Muscle layer of duodenum (tissue), 2 donors: ENCODE measurements around the gene TTLL5.

ENCODE experiments used
- H3K27ac ChIP-seq: one replicate; pipeline ENCODE4 v1.7.0; 2013; ENCODE audit warnings: mild to moderate bottlenecking, low read length
- H3K27me3 ChIP-seq: one replicate; pipeline ENCODE4 v1.7.0; 2013; ENCODE audit warnings: low read depth, mild to moderate bottlenecking, control low read depth, low read length
- H3K36me3 ChIP-seq, 2 donors: one replicate each; pipeline ENCODE4 v1.7.0; 2013; ENCODE audit warnings: low read length in 2 of 2, control low read depth in 1 of 2, mild to moderate bottlenecking in 1 of 2; ENCODE audit not compliant: insufficient read depth in 2 of 2, control insufficient read depth in 1 of 2
- H3K4me1 ChIP-seq, 2 donors: one replicate each; pipeline ENCODE4 v1.7.0; 2013; ENCODE audit warnings: low read length in 2 of 2, mild to moderate bottlenecking in 2 of 2, control low read depth in 1 of 2, moderate library complexity in 1 of 2; ENCODE audit not compliant: insufficient read depth in 2 of 2, control insufficient read depth in 1 of 2
- H3K4me3 ChIP-seq, 2 donors: one replicate each; pipeline ENCODE4 v1.7.0; 2013; ENCODE audit warnings: low read length in 2 of 2, low read depth in 1 of 2, mild to moderate bottlenecking in 1 of 2
- H3K9me3 ChIP-seq, 2 donors: one replicate each; pipeline ENCODE4 v1.7.0; 2013; ENCODE audit warnings: low read length in 2 of 2, control low read depth in 1 of 2, mild to moderate bottlenecking in 1 of 2; ENCODE audit not compliant: control insufficient read depth in 1 of 2
- donor health status: healthy.

TTLL5 gene

DNA sequence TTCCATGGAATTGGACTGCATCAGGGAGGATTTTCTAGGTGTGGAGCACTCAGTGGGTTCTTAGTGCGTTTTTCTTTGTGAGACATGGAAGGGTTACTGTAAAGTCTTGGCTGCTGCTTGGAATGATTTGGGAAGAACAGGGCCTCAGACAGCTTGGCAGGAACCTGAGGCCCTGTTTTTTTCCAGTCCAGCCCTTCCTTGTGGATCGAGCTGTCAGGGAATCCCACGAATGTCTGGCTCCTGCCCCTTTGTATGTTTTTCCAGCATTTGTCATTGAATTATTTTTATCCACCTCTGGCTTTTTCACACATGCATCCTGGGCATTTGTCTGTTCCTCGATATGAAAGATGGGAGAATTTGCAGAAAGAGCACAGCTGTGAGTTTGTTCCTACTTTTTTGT lies 162.3 kb downstream of the TTLL5 start:
- H3K36me3 ChIP-seq = peaks cover 0 to 14% of the 10 kb centered on the region in 2 donors
- H3K4me3 ChIP-seq = no peak overlapping the region
- H3K27ac ChIP-seq = peak overlapping the region; percentile 56
- H3K9me3 ChIP-seq = no peaks in the 10 kb centered on the region
- no peaks in the 10 kb centered on the region for H3K27me3 ChIP-seq
- peaks cover 28 to 31% of the 10 kb centered on the region in 2 donors for H3K4me1 ChIP-seq

DNA sequence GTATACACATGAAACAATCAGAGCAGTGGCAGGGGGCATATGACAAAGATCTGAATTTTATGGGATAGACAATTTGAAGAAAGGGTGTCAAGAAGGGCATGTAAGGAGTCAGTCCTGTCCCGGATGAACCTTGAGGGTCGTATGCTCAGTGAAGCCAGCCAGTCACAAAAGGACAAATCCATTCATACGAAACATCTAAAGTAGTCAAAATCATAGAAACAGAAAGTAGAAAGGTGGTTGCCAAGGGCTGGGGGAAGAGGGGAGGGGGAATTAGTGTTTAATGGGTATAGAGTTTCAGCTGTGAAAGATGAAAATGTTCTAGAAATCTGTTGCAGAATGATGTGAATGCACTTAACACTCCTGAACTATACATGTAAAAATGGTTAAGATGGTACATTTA lies 163.3 kb downstream of the TTLL5 start:
- Histone ChIP-seq H3K4me1 (peaks cover 28 to 31% of the 10 kb centered on the region in 2 donors), H3K36me3 (peaks cover 0 to 14% of the 10 kb centered on the region in 2 donors), H3K27ac (no peak overlapping the region), H3K9me3 (no peaks in the 10 kb centered on the region), H3K27me3 (no peaks in the 10 kb centered on the region), H3K4me3 (no peak overlapping the region)

DNA sequence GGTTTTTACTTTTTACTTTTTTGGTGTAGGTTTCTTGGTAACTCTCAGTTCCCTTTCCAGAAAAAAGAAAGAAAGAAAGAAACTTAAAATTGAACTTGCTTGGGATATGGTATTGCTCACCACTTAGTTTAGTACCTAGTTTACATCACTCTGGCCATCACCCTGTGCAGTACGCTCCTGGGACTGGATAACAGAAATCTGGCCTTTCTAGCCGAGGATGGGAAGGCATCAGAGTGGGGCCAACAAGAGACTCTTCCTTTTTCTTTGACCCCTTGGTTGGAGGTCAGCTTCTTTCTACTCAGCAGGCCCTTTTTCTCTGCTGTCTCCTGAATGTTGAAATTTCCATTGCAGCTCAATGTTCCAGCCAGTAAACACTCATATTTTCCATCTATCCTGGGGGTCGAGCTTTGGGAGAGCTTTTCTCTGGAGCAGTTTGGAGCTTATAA lies 164.1 kb downstream of the TTLL5 start:
- Histone ChIP-seq H3K36me3 (peaks cover 0 to 14% of the 10 kb centered on the region in 2 donors), H3K9me3 (no peaks in the 10 kb centered on the region), H3K4me1 (peaks cover 28 to 31% of the 10 kb centered on the region in 2 donors), H3K4me3 (no peak overlapping the region), H3K27ac (peak overlapping the region; percentile 87), H3K27me3 (no peaks in the 10 kb centered on the region)

DNA sequence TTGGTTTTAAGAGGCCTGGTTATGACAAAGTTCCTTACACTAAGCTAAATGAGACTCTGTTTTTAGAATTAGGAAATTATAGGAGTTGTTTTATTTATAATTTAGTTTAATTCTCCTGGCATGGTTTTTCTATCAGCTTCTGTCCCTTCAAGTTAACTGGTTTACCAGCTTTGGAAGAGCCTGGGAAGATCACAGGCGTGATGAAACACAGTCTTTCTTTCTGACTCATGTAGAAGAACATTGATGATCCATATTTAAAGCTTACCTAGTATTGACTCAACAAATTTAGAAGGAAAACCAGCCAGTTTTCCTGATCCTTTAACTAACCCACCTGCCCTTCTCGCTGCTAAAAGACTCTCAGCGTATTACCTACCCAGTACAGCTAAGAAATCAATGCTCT lies 165.6 kb downstream of the TTLL5 start:
- H3K36me3 ChIP-seq = peaks cover 0 to 7% of the 10 kb centered on the region in 2 donors
- H3K27me3 ChIP-seq = no peaks in the 10 kb centered on the region
- no peaks in the 10 kb centered on the region for H3K9me3 ChIP-seq
- H3K4me1 ChIP-seq = peaks cover 26 to 31% of the 10 kb centered on the region in 2 donors
- H3K4me3 ChIP-seq = no peak overlapping the region
- peak overlapping the region; percentile 87 for H3K27ac ChIP-seq

DNA sequence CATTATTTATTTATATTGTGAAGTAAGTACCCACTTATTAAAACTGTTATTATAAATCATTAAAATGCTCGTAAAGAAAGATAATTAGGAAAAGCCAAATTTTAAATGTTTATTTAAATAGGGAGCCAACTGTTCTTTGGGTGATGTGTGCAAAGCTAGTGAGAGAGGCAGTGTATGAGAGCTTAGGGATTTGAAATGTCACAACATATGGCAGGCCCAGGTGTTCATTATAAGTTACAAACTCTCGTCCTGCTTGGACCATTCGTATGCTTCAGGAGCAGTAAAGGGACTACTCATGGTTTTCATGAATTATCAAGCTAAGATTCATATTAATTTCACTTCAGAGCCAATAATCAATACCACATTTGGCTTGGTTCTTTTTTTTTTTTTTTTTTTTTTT lies 166.3 kb downstream of the TTLL5 start:
- no peak overlapping the region for H3K4me3 ChIP-seq
- H3K4me1 ChIP-seq = peaks cover 21 to 25% of the 10 kb centered on the region in 2 donors
- no peak overlapping the region for H3K27ac ChIP-seq
- H3K36me3 ChIP-seq = no peaks in the 10 kb centered on the region
- no peaks in the 10 kb centered on the region for H3K9me3 ChIP-seq
- no peaks in the 10 kb centered on the region for H3K27me3 ChIP-seq

DNA sequence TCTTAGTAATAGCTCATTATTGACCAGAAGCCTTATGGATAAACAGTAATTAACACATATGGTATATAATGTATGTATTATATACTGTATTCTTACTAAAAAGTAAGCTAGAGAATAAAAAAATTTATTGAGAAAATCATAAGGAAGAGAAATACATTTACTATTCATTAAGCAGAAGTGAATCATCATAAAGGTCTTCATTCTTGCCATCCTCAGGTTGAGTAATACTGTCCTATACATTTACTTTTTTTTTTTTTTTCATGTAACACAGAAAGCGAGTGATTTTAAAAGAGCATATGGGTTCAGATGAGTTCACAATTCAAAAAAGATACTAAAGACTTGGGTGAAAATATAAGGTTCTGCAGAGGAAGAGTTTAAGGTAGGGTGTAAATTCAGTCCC lies 168.3 kb downstream of the TTLL5 start:
- no peaks in the 10 kb centered on the region for H3K36me3 ChIP-seq
- H3K4me3 ChIP-seq = no peak overlapping the region
- H3K4me1 ChIP-seq = peaks cover 10 to 14% of the 10 kb centered on the region in 2 donors
- no peaks in the 10 kb centered on the region for H3K9me3 ChIP-seq
- H3K27ac ChIP-seq = no peak overlapping the region
- H3K27me3 ChIP-seq = no peaks in the 10 kb centered on the region

DNA sequence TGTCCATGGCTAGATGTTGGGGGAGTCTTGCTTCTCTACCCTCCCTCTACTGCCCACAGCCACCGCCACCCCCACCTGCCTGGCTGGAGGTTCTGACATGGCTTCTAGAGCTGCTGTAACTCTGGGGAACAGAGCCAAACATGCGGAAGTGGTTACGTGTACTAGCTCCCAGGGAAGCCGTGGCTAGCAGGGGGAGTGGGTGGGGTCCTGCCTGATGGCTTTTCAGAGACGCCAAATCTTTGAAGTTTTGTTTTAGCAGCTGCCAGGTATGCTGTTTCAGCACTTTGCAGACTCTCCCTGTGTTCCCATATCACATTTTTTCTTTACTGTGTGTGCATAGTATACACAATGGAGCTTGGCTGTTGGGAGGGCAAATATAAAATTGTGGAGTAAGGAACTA lies 170.4 kb downstream of the TTLL5 start:
- H3K27ac ChIP-seq = peak overlapping the region; percentile 19
- H3K4me1 ChIP-seq = no peaks in the 10 kb centered on the region
- no peaks in the 10 kb centered on the region for H3K36me3 ChIP-seq
- no peak overlapping the region for H3K4me3 ChIP-seq
- no peaks in the 10 kb centered on the region for H3K27me3 ChIP-seq
- H3K9me3 ChIP-seq = no peaks in the 10 kb centered on the region

DNA sequence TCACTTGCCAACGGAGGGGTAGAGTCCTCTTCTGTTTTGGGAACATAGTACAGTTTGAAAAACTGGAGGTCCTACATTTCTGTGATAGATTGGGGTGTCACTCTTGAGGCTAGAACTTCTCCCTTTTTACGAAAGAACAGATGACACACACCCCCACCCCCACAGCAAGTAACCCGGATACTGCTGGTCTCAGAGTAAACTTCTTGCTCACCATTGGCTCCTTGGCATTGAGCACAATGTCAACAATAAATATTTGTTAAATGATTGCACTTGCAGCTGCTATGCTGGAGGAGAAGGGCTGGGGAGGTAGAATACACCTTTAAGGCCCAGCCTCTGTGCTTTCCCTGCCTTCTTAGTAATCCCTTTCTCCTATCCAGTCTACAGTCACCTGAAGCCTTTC lies 170.9 kb downstream of the TTLL5 start:
- no peaks in the 10 kb centered on the region for H3K36me3 ChIP-seq
- H3K27ac ChIP-seq = peak overlapping the region; percentile 39
- no peaks in the 10 kb centered on the region for H3K9me3 ChIP-seq
- H3K4me3 ChIP-seq = no peak overlapping the region
- H3K4me1 ChIP-seq = no peaks in the 10 kb centered on the region
- H3K27me3 ChIP-seq = no peaks in the 10 kb centered on the region

DNA sequence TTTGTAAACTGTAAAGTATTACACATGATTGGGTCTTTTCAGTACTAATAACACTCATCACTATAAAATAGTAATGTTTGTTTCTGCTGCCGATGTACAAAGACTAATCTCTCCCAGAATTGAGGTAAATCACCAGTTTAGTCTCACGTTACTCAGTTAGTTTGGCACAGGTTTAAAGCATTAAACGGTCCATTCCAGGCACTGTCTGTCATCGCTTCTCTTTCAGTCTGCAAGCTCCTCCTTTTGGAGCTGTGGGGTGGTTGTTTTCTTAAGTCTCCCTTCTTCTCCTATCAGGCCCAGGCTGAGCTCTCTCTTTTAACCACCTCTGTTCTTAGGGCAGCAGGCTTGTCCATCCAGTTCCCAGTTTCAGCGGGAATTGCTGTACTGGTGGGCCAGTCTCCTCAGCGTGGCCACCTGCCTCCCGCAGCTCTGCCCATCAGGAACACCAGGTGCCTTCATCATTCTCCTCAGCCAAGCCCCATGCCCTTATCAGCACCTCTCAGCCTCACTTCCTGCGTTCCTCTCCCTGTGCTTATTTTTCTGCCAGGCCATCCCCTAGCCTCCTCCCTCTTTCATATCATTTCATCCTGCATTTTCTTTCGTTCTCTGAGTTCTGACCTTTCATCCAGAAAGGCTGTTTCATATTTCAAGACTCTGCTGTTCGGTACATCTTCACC lies 171.7 kb downstream of the TTLL5 start:
- H3K36me3 ChIP-seq = no peaks in the 10 kb centered on the region
- no peaks in the 10 kb centered on the region for H3K9me3 ChIP-seq
- peak overlapping the region; percentile 39 for H3K27ac ChIP-seq
- H3K4me1 ChIP-seq = no peaks in the 10 kb centered on the region
- no peaks in the 10 kb centered on the region for H3K27me3 ChIP-seq
- H3K4me3 ChIP-seq = no peak overlapping the region

DNA sequence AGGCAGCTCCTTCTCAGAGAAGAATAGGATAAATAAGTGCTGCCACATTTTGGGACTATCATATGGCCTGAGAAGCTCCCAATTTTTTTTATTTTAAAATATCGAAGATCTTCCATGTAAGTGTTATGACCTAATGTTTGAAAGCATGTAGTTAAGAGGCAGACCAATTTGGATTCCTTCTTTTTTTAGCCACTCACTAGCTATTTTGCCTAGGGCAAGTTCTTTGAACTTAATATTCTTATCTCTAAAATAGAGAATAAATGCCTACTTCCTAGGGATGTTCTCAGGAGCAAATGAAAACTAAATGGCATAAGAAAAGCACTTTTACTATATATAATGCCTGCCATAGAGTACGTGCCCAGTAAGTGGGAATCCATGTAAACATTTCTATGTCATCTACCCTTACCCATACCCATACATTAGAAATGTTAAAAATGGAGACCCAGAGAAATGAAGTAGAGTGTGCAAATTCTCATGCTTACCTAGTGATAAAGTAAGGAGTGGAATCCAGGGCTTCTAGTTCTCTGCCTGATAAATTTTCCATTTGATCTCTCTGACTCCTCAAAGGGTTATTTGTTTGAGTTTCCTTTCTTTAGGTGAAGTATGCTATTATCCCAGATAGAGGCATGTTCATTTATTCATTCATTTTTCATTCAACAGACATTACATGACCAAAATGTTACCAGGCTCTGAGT lies 172.4 kb downstream of the TTLL5 start:
- Histone ChIP-seq H3K36me3 (no peaks in the 10 kb centered on the region), H3K9me3 (no peaks in the 10 kb centered on the region), H3K4me1 (no peaks in the 10 kb centered on the region), H3K4me3 (no peak overlapping the region), H3K27me3 (no peaks in the 10 kb centered on the region), H3K27ac (no peak overlapping the region)

DNA sequence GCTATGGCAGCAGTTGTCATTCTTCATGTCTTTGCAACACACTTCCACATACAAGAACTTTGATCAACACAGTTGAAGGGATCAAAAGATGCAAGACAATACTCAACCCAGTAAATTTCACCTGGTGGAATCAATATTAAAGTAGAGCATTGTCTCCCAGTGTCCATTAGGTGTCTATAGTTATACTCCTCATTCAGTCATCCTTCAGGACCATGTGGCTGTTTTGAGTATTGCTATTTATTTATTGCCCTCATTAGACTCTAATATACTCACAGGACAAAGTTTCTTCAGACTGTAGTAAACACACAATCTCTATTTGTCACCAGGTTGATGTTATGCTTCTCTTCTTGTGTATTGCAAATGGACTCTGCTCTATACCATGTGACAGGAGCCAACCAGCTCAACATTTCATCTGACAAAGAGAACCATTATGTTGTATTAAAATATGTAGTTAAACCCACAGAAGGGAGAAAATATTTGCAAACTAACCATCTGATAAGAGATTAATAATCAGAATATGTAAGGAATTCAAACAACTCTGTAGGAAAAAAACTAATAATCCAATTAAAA lies 174.2 kb downstream of the TTLL5 start:
- Histone ChIP-seq H3K9me3 (no peaks in the 10 kb centered on the region), H3K4me1 (no peaks in the 10 kb centered on the region), H3K36me3 (no peaks in the 10 kb centered on the region), H3K27me3 (no peaks in the 10 kb centered on the region), H3K27ac (no peak overlapping the region), H3K4me3 (no peak overlapping the region)
